OCI-LY1 (cell line): ENCODE results near the gene VIT.

Source experiments
- H2AFZ ChIP-seq: fragments of 200-600 bp; sonication (generic), shearing (Covaris generic); 2 replicates; pipeline ENCODE4 v1.6.0; 2014; ENCODE audit warnings: antibody characterized with exemption, mild to moderate bottlenecking, low read length
- H3F3A ChIP-seq: fragments of 200-600 bp; sonication (generic), shearing (Covaris generic); 2 replicates; pipeline ENCODE4 v1.6.0; 2014; ENCODE audit warnings: mild to moderate bottlenecking, antibody characterized with exemption, low read length, moderate library complexity; ENCODE audit not compliant: insufficient read depth
- H3K27ac ChIP-seq: fragments of 200-600 bp; sonication (generic); 2 replicates; pipeline ENCODE4 v1.5.1; 2014; ENCODE audit warnings: low read length, mixed run types, mild to moderate bottlenecking, low read depth; ENCODE audit not compliant: poor library complexity, severe bottlenecking
- H3K27me3 ChIP-seq: fragments of 200-600 bp; sonication (generic); 2 replicates; pipeline ENCODE4 v1.6.0; 2014; ENCODE audit warnings: antibody characterized with exemption, mild to moderate bottlenecking, low read length, moderate library complexity; ENCODE audit not compliant: insufficient read depth
- H3K36me3 ChIP-seq: fragments of 200-600 bp; sonication (generic); 2 replicates; pipeline ENCODE4 v1.6.1; 2014; ENCODE audit warnings: mild to moderate bottlenecking, antibody characterized with exemption, low read length, moderate library complexity, mixed read lengths; ENCODE audit not compliant: insufficient read depth
- H3K4me1 ChIP-seq: fragments of 200-600 bp; sonication (generic); 2 replicates; pipeline ENCODE4 v1.5.1; 2014; ENCODE audit warnings: mild to moderate bottlenecking, low read length, moderate library complexity; ENCODE audit not compliant: insufficient read depth, severe bottlenecking
- H3K4me2 ChIP-seq: fragments of 200-600 bp; sonication (generic), shearing (Covaris generic); 2 replicates; pipeline ENCODE4 v1.6.1; 2014; ENCODE audit warnings: low read length
- H3K4me3 ChIP-seq: fragments of 200-600 bp; sonication (generic); 2 replicates; pipeline ENCODE4 v1.5.1; 2014; ENCODE audit warnings: low read length, low read depth, mild to moderate bottlenecking, mixed read lengths; ENCODE audit not compliant: poor library complexity, severe bottlenecking
- H3K79me2 ChIP-seq: fragments of 200-600 bp; shearing (Covaris generic); 2 replicates; pipeline ENCODE4 v1.6.1; 2016; ENCODE audit warnings: mixed run types, low read length, mixed read lengths; ENCODE audit not compliant: insufficient read depth
- H3K9ac ChIP-seq: fragments of 200-600 bp; sonication (generic), shearing (Covaris generic); 2 replicates; pipeline ENCODE4 v1.6.1; 2014; ENCODE audit warnings: mild to moderate bottlenecking, low read length, mixed read lengths
- H3K9me2 ChIP-seq: fragments of 200-600 bp; sonication (generic), shearing (Covaris generic); 2 replicates; pipeline ENCODE4 v1.6.1; 2014; ENCODE audit warnings: low read depth, mild to moderate bottlenecking, low read length, mixed read lengths
- H3K9me3 ChIP-seq: fragments of 200-600 bp; shearing (Covaris generic); 2 replicates; pipeline ENCODE4 v1.6.1; 2014; ENCODE audit warnings: low read length, mixed read lengths
- H4K20me1 ChIP-seq: fragments of 200-600 bp; sonication (generic), shearing (Covaris generic); 2 replicates; pipeline ENCODE4 v1.6.0; 2016; ENCODE audit warnings: mild to moderate bottlenecking, low read length; ENCODE audit not compliant: insufficient read depth
- EZH2 ChIP-seq: fragments of 200-600 bp; sonication (generic), shearing (Covaris generic); IDR thresholded peaks from 2 replicates; pipeline ENCODE4 v1.8.0; 2017; ENCODE audit warnings: borderline replicate concordance, mixed run types, mild to moderate bottlenecking, antibody characterized with exemption, low read length, moderate library complexity, mixed read lengths
- TF ChIP-seq, protein P1 (sequence below): fragments of 200-600 bp; sonication (generic), shearing (Covaris generic); IDR thresholded peaks from 2 replicates; pipeline ENCODE4 v1.5.1; 2017; ENCODE audit warnings: mild to moderate bottlenecking, antibody characterized with exemption, low read length, moderate library complexity, mixed read lengths

Gene VIT

DNA sequence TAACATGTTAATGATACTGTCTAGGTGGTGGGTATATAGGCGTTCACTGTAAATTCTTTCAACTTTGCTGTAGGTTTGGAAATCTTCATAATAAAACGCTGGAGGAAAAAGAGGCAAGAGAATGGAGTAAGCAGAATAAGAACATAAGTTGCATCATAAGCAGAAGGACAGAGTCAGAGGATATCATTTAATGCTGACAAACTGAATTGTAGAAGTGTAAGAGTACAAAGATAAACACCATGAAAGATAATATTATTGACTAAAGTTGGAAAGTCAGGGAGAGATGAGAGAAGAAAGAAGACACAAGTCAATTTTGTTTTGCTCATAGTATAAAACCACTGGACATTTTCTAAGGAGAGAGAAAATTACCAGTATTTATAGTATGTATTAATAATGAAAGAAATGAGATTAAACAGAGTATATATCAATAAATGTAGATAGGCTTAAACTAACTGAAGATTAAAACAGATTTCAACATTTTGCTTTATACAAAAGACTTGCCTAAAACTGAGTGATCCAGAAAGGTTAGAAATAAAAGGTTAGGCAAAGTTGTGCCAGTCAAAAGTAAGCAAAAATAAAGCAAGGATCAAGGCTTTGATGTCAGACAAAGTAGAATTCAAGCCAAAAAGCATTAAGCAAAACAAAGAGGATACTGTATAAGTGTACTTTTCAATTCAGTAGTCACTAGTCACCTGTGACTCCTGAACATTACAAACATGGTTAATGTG is 42.4 kb upstream of the VIT start:
- Histone ChIP-seq H3K9ac (no peak overlapping the region), H3K36me3 (no peaks in the 10 kb centered on the region), H3K27me3 (no peaks in the 10 kb centered on the region), H3K79me2 (no peaks in the 10 kb centered on the region), H3K9me3 (no peaks in the 10 kb centered on the region), H2AFZ (no peak overlapping the region), H3K27ac (no peak overlapping the region), H3K9me2 (no peaks in the 10 kb centered on the region), H3F3A (no peaks in the 10 kb centered on the region), H3K4me1 (no peaks in the 10 kb centered on the region), H4K20me1 (no peaks in the 10 kb centered on the region), H3K4me2 (no peak overlapping the region), H3K4me3 (no peak overlapping the region)
- TF ChIP-seq, protein P1, sequence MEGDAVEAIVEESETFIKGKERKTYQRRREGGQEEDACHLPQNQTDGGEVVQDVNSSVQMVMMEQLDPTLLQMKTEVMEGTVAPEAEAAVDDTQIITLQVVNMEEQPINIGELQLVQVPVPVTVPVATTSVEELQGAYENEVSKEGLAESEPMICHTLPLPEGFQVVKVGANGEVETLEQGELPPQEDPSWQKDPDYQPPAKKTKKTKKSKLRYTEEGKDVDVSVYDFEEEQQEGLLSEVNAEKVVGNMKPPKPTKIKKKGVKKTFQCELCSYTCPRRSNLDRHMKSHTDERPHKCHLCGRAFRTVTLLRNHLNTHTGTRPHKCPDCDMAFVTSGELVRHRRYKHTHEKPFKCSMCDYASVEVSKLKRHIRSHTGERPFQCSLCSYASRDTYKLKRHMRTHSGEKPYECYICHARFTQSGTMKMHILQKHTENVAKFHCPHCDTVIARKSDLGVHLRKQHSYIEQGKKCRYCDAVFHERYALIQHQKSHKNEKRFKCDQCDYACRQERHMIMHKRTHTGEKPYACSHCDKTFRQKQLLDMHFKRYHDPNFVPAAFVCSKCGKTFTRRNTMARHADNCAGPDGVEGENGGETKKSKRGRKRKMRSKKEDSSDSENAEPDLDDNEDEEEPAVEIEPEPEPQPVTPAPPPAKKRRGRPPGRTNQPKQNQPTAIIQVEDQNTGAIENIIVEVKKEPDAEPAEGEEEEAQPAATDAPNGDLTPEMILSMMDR: no peak
- no peak for TF ChIP-seq EZH2

DNA sequence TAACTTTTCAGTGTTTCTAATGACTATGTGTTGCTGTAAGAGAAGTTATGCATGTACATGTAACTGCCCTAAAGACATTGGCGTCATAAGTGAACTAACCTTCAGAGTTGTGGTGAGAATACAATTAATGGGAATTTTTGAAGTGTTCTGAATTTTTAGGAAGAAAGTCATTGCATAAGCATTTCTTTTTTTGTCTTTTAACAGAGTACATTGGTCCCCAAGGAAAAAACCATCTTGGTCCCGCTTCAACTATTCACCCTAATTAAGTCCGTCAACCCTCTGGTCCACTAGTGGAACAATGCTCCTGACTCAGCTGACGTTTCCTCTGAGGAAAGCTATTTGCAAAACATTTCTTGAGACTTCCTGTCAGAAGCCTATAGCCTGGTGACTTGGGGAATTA is 41.1 kb upstream of the VIT start:
- H3F3A ChIP-seq: no peaks in the 10 kb centered on the region
- H3K4me3 ChIP-seq: no peak overlapping the region
- no peaks in the 10 kb centered on the region for H3K36me3 ChIP-seq
- no peak overlapping the region for H3K4me2 ChIP-seq
- no peaks in the 10 kb centered on the region for H3K4me1 ChIP-seq
- H2AFZ ChIP-seq: no peak overlapping the region
- no peaks in the 10 kb centered on the region for H3K9me3 ChIP-seq
- H3K9ac ChIP-seq: no peak overlapping the region
- no peaks in the 10 kb centered on the region for H4K20me1 ChIP-seq
- no peaks in the 10 kb centered on the region for H3K9me2 ChIP-seq
- H3K79me2 ChIP-seq: no peaks in the 10 kb centered on the region
- H3K27me3 ChIP-seq: no peaks in the 10 kb centered on the region
- no peak overlapping the region for H3K27ac ChIP-seq
- no peak for TF ChIP-seq EZH2
- TF ChIP-seq, protein P1: no peak

DNA sequence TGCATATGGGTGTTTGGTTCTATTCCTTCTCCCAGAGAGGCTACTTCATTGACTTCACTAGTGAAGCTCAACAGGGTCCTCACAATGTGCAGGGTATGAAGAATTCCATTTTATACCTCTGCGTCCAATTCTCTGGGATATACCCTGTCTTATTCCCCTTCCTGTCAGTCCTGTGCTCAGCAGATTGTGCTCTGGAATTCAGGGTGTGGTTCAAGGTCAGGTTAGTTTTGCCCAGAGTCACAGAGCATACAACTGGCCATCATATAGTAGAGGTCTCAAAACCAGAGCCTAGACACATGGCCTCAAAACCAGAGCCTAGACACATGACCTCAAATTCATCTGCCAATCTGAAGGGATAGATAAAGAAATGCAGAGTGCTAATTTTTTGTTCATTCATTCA is 38.8 kb upstream of the VIT start:
- H3F3A ChIP-seq: no peaks in the 10 kb centered on the region
- H3K4me3 ChIP-seq: no peak overlapping the region

More for the DNA sequence above, 38.8 kb upstream of the VIT start:
- no peaks in the 10 kb centered on the region for H3K4me1 ChIP-seq
- H3K79me2 ChIP-seq: no peaks in the 10 kb centered on the region
- H3K27me3 ChIP-seq: no peaks in the 10 kb centered on the region
- no peaks in the 10 kb centered on the region for H3K36me3 ChIP-seq
- no peak for TF ChIP-seq EZH2
- TF ChIP-seq, protein P1: no peak
- H3K9me2 ChIP-seq: no peaks in the 10 kb centered on the region
- no peaks in the 10 kb centered on the region for H4K20me1 ChIP-seq
- H3K4me2 ChIP-seq: no peak overlapping the region
- H3K27ac ChIP-seq: no peak overlapping the region
- H3K9ac ChIP-seq: no peak overlapping the region
- no peaks in the 10 kb centered on the region for H3K9me3 ChIP-seq
- H2AFZ ChIP-seq: no peak overlapping the region
